HepG2 (cell line): ENCODE data around the gene SOWAHA. TPM values are rescaled to one million over a fixed set of nuclear protein-coding genes. Genes with fewer than 3 reads are reported as not detected.

Source experiments
- ASH2L ChIP-seq: fragments of 300-600, 200-600 bp; sonication (generic); IDR thresholded peaks from 2 replicates; pipeline ENCODE4 v1.7.0; 2017; ENCODE audit warnings: low read depth, mild to moderate bottlenecking, moderate library complexity, mixed read lengths, low read length; ENCODE audit not compliant: insufficient read length
- E2F5 ChIP-seq: sonication (generic); formaldehyde crosslinking; conservative IDR thresholded peaks from 2 replicates; pipeline ENCODE4 v1.4.0; 2020; ENCODE audit warnings: missing genetic modification reagents
- HBP1 ChIP-seq: IDR thresholded peaks from 2 replicates; pipeline ENCODE4 v1.6.1; 2016; ENCODE audit warnings: low read depth, control low read depth
- HDAC2 ChIP-seq: sonication (generic); formaldehyde crosslinking; IDR thresholded peaks from 2 replicates; pipeline ENCODE4 v1.4.0; 2020; ENCODE audit warnings: missing genetic modification reagents
- HMGXB4 ChIP-seq, 2 experiments: sonication (generic) in 1 of 2; formaldehyde crosslinking in 1 of 2; IDR thresholded peaks; 2 replicates each; pipeline versions ENCODE4 v1.4.0 to v1.6.1; 2018 to 2020; ENCODE audit warnings: missing genetic modification reagents in 2 of 2, borderline replicate concordance in 1 of 2, low read depth in 1 of 2, mild to moderate bottlenecking in 1 of 2, missing biosample characterization in 1 of 2
- HNF1A ChIP-seq, 2 experiments: sonication (generic) in 1 of 2; formaldehyde crosslinking in 1 of 2; IDR thresholded peaks; 2 replicates each; pipeline versions ENCODE4 v1.4.0 to v1.6.1; 2016 to 2020; ENCODE audit warnings: borderline replicate concordance in 1 of 2, low read depth in 1 of 2, mild to moderate bottlenecking in 1 of 2, missing genetic modification reagents in 1 of 2
- MTA1 ChIP-seq: sonication (generic); formaldehyde crosslinking; IDR thresholded peaks from 2 replicates; pipeline ENCODE4 v1.4.0; 2020; ENCODE audit warnings: missing genetic modification reagents, mild to moderate bottlenecking, borderline replicate concordance
- NFYC ChIP-seq: IDR thresholded peaks from 2 replicates; pipeline ENCODE4 v1.6.1; 2016; ENCODE audit warnings: missing genetic modification reagents, missing compliant biosample characterization
- PITX1 ChIP-seq: sonication (generic); formaldehyde crosslinking; IDR thresholded peaks from 2 replicates; pipeline ENCODE4 v1.5.1; 2020; ENCODE audit warnings: mild to moderate bottlenecking, missing genetic modification reagents
- ZNF281 ChIP-seq: sonication (generic); formaldehyde crosslinking; IDR thresholded peaks from 2 replicates; pipeline ENCODE4 v1.4.0; 2020; ENCODE audit warnings: missing genetic modification reagents, borderline replicate concordance
- ZNF343 ChIP-seq: sonication (generic); formaldehyde crosslinking; IDR thresholded peaks from 2 replicates; pipeline ENCODE4 v1.4.0; 2020; ENCODE audit warnings: mild to moderate bottlenecking, missing genetic modification reagents
- ZNF44 ChIP-seq: sonication (generic); formaldehyde crosslinking; IDR thresholded peaks from 2 replicates; pipeline ENCODE4 v1.5.1; 2020; ENCODE audit warnings: mild to moderate bottlenecking, missing genetic modification reagents
- ZNF720 ChIP-seq: sonication (generic); formaldehyde crosslinking; IDR thresholded peaks from 2 replicates; pipeline ENCODE4 v1.4.0; 2020; ENCODE audit warnings: missing genetic modification reagents
- polyA plus RNA-seq, 8 experiments: library from polyadenylated mRNA; depleted of rRNA in 3 of 8; stranded (reverse) in 7 of 8; unstranded in 1 of 8; fragments of >200 nt; fragmentation: Illumina TruSeq in 4 of 8; extraction: Trizol in 4 of 8; gene quantifications; 2 replicates each; pipeline versions ENCODE4 v1.2.1 to v1.2.3, GENCODE V29; 2011 to 2016; ENCODE audit warnings: low read depth in 4 of 8, missing spikeins in 1 of 8, mixed read lengths in 1 of 8; ENCODE audit not compliant: insufficient read depth in 1 of 8
- total RNA-seq, 5 experiments: library from RNA; depleted of rRNA; stranded (reverse); fragments of >200 nt; fragmentation: Illumina TruSeq; extraction: Trizol; gene quantifications; 2 replicates each; pipeline ENCODE4 v1.2.3, GENCODE V29; 2016; ENCODE audit warnings: low read depth in 1 of 5

Gene SOWAHA
- total and polyA plus RNA-seq, 2 of the 13 experiments (the other 11 are each of a cell fraction or from before 2014, with no cell fraction given), result 0.95 to 1.9 TPM

GRCh38 chr5:132839426-132840301, 26.6 kb downstream of the SOWAHA start (continued):
- TF ChIP-seq HMGXB4 (CRISPR knock-in tag; IDR thresholded peaks at IDR 0.05; ENCODE audit: borderline replicate concordance in 1 of 2, low read depth in 1 of 2) (peak in 1 of 2 experiments; percentile 20; a peak in 1 of 4 replicates), ZNF720 (CRISPR knock-in tag) (no peak), HNF1A (IDR thresholded peaks at IDR 0.05; ENCODE audit: low read depth) (peak; percentile 56; the same call in 1 of the 2 replicates), HNF1A (CRISPR knock-in tag; IDR thresholded peaks at IDR 0.05; ENCODE audit: borderline replicate concordance) (peak; percentile 40; the same call in 1 of the 2 replicates), ASH2L (peak; percentile 92), PITX1 (CRISPR knock-in tag) (peak; percentile 68), HDAC2 (CRISPR knock-in tag) (peak; percentile 72), E2F5 (CRISPR knock-in tag) (no peak), MTA1 (CRISPR knock-in tag) (no peak), ZNF281 (CRISPR knock-in tag) (peak; percentile 50; the same call in 1 of the 2 replicates), ZNF343 (no peak; the same call in 1 of the 2 replicates), ZNF44 (no peak), NFYC (CRISPR knock-in tag) (no peak), HBP1 (0 out of 2 replicates have a peak, but pooled peaks have one; percentile 6)
